Stimulated activated CD8-positive, alpha-beta memory T cell treated with anti-CD3 and anti-CD28 coated beads, Interleukin-15, amount 100 ng/mL, for 1 hour (primary cell): ENCODE measurements around the gene EIF2S3.
A peak's percentile ranks its signal among the peaks of the same experiment; 100 is the strongest.
"Not testable (repeated sequence)": the region's sequence is repeated elsewhere in the genome, so short reads cannot be mapped to it uniquely, and the experiment has no call there.

Source experiments
- DNase-seq: peaks from one replicate; pipeline ENCODE4 v3.0.0-alpha.2; 2020; ENCODE audit warnings: low read depth

EIF2S3 gene

GRCh38 chrX:24054182-24055042, at the start of gene EIF2S3:
Gene EIF2S3, plus strand, starts transcription at chrX:24054956. Its CDS starts 13 bp downstream, at chrX:24054969.
- DNase-seq, result peak; percentile 51

DNA sequence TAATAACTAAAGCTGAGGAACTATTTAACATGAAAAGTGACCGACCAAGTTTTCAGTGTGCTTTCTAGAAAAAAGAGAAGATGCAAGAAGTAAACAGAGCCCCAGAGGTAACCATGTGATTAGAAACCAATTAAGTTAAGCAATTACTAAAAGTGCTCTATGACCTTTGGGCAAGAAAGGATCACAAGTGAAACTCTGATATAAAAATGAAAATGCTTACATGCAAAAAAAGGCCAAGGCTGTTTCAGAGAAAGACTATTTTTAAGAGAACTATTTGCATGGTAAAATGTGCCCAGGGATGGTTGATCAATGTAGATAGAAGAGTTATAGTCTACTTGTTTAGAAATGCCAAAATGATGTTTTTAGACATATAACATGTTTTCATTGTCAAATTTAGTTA, 49.7 kb upstream of the EIF2S3 start:
- DNase-seq, result no peak

DNA sequence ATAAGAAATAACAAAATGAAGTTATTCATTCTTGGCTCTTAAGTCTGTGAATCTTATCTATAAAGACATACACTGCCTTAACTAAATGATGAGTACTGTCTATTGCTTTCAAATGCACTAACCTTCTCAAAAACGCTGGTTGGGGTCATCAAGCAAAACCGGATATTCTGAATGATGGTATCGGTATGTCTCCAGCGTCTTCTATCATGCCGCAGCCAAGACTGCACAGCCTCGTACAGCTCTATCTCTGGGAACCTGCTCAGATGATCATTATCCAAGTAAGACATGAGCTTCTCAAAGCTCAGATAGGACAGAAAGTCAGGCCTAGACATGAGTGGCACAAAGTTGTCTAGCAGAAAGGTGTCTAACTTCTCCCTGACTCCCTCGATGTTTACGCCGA, 48.9 kb upstream of the EIF2S3 start:
- DNase-seq, result no peak

- no peak for DNase-seq
Observed at GRCh38 chrX:24012266-24012665, 42.5 kb upstream of the EIF2S3 start.

DNA sequence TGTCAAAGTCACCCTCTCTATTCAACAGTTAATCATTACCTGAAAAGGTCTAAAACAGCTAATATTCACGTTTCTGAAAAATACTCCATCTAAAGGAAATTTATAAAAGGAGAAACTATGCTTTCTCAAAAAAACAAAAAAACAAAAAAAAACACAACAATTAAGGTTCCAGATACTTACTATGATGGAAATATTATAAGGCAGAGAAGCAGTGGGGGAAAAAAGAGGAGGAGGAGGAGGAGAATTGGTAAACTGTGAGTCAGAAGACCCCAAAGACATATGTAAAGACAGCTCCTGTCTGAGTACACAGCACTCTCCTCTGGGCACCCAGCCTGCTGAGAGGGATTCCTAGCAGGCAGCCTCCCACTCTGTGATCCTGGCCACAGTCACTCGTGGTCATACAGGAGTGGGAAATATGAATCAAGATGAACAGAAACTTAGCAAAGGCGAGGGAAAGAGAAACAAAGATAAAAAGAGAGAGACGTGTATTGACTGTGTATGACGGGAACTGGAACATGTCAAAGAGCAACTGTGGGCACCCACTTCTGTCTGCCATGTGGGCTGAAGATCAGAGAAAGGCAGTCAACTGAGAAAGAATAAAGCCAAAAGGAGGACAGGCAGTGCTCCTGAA, 40.3 kb upstream of the EIF2S3 start:
- no peak for DNase-seq

- DNase-seq, result no peak
Observed at GRCh38 chrX:24017674-24018073, 37.1 kb upstream of the EIF2S3 start.

DNA sequence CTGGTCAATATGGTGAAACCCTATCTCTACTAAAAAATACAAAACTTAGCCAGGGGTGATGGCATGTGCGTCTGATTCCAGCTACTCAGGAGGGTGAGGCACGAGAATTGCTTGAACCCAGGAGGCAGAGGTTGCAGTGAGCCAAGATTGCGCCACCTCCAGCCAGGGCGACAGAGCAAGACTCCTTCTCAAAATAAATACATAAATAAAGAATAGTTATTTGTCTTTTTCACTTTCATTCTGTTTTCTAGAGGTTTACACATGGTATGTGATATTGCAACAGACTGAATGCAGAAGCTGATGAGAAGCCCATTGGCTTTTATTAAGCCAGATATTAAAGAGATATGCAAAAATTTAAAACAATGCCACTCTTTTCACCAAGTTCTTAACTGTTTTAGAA, 35.9 kb upstream of the EIF2S3 start:
- DNase-seq, result no peak

DNA sequence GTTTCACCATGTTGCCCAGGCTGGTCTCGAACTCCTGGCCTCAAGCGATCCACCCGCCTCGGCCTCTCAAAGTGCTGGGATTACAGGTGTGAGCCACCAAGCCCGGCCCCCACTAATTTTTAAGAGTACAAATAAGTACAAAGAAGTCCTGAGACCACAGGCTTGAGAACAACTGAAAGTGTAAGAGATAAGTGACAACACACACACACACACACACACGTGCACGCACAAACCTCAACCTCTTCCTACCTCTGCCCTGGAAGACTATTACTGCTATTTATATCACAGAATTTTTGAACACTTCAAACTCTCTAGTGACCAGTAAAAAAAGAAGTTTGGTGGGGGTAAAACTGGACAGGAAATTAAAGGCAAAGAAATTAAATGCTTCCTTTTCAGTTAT, 35.3 kb upstream of the EIF2S3 start:
- DNase-seq, result no peak

DNA sequence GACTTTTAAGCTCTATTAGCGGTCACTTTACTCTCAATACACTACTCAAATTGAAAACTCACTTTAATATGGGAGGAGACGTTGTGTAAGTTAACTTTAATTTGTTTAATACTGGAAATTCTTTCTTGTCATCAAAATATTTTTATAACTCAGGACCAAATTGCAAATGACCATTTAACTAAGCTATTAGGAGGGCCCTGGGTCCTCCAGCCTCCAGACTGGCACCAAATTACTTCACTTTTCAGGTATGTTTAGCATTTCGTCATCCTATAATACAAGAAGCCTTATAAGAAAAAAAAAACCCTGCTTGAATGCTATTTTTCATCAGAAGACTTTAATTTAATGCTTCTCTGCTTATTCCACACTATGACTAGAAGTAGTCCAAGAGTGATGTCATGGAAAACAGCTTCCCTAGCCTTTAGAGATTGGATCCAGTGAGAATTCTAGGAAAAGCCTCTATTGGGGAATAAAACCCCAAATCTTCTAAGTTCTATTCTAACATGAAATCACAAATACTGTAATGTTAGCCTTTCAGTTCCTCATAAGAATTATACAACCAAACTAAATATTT, 34.4 kb upstream of the EIF2S3 start:
- no peak for DNase-seq

GRCh38 chrX:24023544-24023943, 31.2 kb upstream of the EIF2S3 start:
- no peak for DNase-seq

GRCh38 chrX:24023972-24024669, 30.6 kb upstream of the EIF2S3 start:
- no peak for DNase-seq

DNA sequence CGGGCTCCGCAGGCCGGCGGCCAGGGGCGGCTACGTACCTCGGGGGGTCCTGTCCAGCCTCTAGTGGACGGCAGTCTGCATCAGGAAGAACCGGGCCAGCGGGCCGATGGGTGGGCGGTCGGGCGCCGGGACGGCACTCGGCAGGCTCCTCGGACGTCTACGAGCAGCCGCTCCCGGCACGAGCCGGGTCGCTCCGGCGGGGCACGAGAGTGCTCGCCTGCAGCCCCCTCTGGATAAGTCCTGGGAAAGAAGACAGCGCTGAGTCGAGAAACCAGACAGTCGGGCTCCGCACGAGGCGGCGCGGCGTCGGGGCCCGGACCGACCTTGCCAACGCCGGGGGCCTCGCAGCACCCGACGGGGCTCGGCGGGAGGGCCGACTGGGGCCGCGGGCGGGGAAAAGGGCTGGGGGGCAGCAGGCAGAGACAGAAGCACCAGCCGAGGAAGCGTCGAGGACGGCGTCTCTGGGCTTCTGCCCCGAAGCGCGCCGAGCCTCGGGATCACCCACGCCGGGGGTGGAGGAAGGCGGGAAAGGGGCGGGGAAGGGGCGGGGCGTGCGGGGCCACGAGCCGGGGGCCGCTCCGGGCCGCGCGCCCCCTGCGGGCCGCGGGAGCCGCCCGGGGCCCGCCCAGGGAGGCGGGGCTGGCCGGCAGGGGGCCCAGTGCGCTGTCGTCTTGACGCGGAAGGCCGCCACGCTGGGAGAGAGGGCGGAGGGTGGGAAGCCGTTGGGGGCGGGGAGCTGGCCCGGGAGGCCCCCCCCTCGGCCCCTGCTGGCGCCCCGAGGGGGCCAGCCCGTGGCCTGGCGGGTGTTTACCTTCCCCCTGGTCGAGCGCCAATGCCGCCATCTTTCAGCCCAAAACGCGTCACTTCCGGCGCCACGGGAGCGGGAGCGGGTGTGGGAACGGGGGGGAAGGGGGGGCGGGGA, 29.7 kb upstream of the EIF2S3 start:
- peak; percentile 57 for DNase-seq

DNA sequence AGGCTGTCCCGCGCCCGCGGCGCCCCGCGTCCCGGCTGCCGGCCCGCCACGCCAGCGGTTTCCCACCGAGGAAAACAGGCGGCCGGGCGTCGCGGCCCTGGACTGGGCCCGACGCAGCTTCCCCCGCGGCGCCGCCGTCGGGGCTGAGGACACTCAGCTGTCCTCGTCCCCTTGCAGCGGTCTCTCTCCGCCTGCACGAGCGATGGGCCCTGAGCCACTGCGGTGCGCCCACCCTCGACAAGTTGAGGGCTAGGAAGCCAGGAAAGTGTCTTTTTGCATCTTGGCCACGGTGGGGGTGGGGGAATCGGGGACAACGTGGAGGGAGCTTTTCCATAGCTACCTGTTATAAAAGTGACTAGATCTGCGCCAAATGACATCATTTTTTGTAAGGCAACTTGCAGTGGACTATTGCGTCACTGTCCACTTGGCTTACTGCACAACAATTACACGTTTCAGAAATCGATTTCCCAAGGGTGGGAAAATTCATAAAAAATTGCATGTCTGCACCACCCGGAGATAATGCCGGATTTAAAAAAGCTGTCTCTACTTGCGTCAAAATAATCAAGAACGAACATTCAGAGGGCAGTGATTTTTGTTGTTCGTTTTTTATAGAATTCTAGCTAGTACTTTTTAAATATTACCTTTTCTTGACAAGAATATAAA, 28.9 kb upstream of the EIF2S3 start:
- no peak for DNase-seq

DNA sequence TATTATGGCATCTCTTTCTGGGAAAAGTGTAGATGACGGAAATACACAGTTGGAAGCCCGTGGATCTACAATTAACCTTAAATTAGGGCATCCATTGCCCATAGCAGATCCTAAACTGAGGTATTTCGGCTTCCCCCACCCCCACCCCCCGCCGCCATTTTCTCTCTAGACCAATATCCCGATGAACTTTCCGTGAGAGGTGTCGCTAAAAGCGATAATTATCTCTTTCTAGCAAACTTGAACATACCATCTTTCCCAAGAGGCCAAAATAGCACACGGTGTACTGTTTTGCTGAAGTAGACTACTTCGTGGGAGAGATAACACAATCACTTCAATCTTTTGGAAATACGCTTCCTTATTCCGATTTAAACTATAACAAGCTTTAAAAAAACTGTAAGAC, 28.3 kb upstream of the EIF2S3 start:
- DNase-seq, result no peak

DNA sequence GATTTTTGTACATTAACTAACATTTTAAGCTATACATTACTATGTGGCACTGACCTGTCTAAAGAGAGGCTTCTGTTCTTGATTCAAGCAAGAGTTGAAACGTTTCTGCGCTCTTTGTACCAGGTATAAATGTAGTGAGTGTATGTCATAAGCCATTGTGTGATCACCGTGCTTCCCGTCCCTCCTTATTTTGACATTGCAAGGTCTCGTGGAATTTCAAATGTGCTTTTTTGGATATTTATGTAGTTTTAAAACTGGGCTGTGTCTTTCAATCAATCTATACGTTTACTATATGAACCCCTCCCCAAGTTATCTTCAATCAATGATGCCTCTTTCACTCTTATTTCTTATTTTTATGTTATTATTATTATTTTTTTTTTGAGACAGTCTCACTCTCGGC, 27.7 kb upstream of the EIF2S3 start, which contains the start of gene KLHL15:
Gene KLHL15 (minus strand): TSS at position 101 of the 400 bp plus-strand sequence. CDS start 20,493 bp downstream, outside the sequence.
- no peak for DNase-seq

DNA sequence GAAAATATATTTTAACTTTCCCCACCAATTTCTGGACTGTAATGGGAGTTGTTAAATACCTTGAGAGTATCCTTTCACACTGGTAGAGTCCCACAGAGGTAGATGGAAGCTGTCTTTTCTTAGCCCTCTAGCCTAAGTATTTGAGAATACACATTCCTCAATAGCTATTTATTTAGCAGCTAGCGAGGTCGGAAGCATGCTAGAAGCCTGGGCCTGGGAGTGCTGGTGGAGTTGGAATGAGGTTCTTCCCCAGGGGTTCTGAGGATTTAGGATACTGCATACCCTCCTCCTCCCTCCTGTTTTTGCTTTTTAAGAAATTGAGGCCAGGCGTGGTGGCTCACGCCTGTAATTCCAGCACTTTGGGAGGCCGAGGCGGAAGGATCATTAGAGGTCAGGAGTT, 26.8 kb upstream of the EIF2S3 start:
- DNase-seq, result no peak

DNA sequence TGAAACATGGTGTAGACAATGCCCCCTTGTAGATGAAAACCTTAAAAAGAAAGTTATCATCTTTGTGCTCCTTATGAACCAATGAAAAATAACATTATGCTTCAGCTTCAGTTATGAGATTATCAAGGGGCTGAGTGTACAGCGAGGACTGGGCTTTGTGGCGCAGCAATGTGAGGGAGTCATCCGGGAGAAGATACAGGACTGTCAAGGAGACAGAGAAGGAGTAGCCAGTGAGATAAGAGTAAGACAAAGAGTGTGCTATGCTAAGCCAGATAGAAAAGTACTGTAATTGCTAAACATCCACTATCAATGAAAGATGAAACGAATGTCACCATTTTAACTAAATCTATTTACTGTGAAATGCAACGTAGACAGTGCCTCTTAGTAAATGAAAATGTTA, 24.2 kb upstream of the EIF2S3 start:
- no peak for DNase-seq

DNA sequence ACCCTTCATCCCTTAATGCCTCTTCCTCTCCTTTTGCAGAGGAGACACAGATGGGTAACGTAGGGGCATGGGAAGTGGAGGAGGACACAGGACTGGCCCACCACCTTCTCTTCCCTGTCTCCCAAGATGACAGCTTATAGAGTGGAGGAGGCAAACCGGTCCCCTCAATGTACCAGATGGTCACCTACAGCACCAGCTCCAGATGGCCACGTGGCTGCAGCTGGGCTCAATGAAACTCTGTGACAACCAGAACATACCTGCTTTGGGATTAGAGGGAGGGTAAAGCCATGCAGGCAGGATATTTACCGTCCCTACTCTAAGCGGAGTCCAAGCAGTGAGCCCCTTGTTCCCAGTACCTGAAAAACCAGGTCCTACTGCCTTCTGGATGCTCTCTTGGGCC, 20.3 kb upstream of the EIF2S3 start:
- no peak for DNase-seq

- DNase-seq, result no peak
Observed at GRCh38 chrX:24037729-24038128, 17.0 kb upstream of the EIF2S3 start.

- not testable (repeated sequence) for DNase-seq
Observed at GRCh38 chrX:24046060-24046459, 8.7 kb upstream of the EIF2S3 start.

DNA sequence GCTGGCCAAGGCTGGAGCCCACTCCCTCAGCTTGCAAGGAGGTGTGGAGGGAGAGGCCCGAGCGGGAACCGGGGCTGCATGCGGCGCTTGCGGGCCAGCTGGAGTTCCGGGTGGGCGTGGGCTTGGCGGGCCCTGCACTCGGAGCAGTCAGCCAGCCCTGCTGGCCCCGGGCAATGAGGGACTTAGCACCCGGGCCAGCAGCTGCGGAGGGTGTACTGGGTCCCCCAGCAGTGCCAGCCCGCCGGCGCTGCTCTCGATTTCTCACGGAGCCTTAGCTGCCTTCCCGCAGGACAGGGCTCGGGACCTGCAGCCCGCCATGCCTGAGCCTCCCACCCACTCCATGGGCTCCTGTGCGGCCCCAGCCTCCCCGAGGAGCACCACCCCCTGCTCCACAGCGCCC, 5.1 kb upstream of the EIF2S3 start:
- DNase-seq, result not testable (repeated sequence)
